Prostate gland (tissue), 2 donors: Measurements from ENCODE around the gene COG2. TPM values are rescaled to one million over a fixed set of nuclear protein-coding genes. Genes with fewer than 3 reads are reported as not detected.

Experiments
- DNase-seq: peaks from one replicate; pipeline ENCODE4 v3.0.0-alpha.2; 2019; ENCODE audit warnings: low spot score
- H3K27ac ChIP-seq, 2 donors: fragments of 200-600 bp; sonication (generic); 2 replicates each; pipeline ENCODE4 v1.5.1; 2017 to 2019
- H3K27me3 ChIP-seq: fragments of 200-600 bp; sonication (generic); replicated peaks from 2 replicates; pipeline ENCODE4 v1.5.1; 2019; ENCODE audit not compliant: insufficient read depth
- H3K36me3 ChIP-seq, 2 donors: fragments of 200-600 bp; sonication (generic); 1 replicate in 1 of 2; 2 replicates in 1 of 2; pipeline versions ENCODE4 v1.5.1 to v1.8.1; 2017 to 2019
- H3K4me1 ChIP-seq: fragments of 200-600 bp; sonication (generic); replicated peaks from 2 replicates; pipeline ENCODE4 v1.5.1; 2019
- H3K4me3 ChIP-seq, 2 donors: fragments of 200-600 bp; sonication (generic); 2 replicates each; pipeline ENCODE4 v1.5.1; 2017 to 2019
- H3K9me3 ChIP-seq: fragments of 200-600 bp; sonication (generic); 2 replicates; pipeline ENCODE4 v1.5.1; 2017
- POLR2A ChIP-seq: fragments of 450-650 bp; IDR thresholded peaks from one replicate; pipeline ENCODE4 v1.6.1; 2016; ENCODE audit warnings: antibody characterized with exemption, mild to moderate bottlenecking
- POLR2AphosphoS5 ChIP-seq: sonication (generic); formaldehyde crosslinking; IDR thresholded peaks from one replicate; pipeline ENCODE4 v1.6.1; 2017; ENCODE audit warnings: antibody characterized with exemption
- WGBS: methylation state at CpG from one replicate; pipeline ENCODE4 v1.1.5; 2018; 5-methylcytosine and 5-hydroxymethylcytosine counted together
- intact Hi-C: fragments of 100-400 bp; cut with DNase I; formaldehyde crosslinking; loops from one replicate; pipeline ENCODE4 v1.14.2; 2022
- total RNA-seq, 2 donors: library from RNA; depleted of rRNA; stranded (reverse); fragments of >200 nt; gene quantifications; one replicate each; pipeline ENCODE4 v1.1.0, GENCODE V29; 2016
- TF ChIP-seq, protein P1 (sequence below), 4 experiments: fragments of 200-600 bp in 2 of 4; fragments of 450-650 bp in 2 of 4; sonication (generic) in 2 of 4; IDR thresholded peaks; 1 replicate in 3 of 4; 2 replicates in 1 of 4; pipeline ENCODE4 v1.5.1; 2016 to 2019; ENCODE audit warnings: antibody characterized with exemption in 4 of 4, mild to moderate bottlenecking in 2 of 4, moderate library complexity in 2 of 4

The COG2 gene
- total RNA-seq, 2 donors from 2014 or later: 26.1 to 32.8 TPM

DNA sequence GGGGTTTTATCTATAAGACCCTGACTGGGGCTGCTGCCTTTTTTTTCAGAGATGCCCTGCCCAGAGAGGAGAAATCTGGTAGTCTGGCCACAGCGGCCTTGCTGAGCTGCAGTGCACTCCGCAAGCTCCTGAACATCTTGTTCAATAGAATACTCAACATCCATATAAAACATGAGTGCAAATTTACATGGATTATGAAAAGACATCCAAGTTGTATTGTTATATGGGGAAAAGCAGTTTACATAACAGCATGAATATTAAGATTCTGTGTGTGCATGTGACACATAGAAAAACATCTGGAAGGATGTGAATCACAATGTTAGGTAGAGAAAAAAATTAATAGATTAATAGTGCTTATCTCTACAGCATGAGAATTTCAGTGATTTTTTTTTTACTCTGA, 16.4 kb downstream of the COG2 start:
- no peak for TF ChIP-seq POLR2AphosphoS5
- TF ChIP-seq, protein P1, sequence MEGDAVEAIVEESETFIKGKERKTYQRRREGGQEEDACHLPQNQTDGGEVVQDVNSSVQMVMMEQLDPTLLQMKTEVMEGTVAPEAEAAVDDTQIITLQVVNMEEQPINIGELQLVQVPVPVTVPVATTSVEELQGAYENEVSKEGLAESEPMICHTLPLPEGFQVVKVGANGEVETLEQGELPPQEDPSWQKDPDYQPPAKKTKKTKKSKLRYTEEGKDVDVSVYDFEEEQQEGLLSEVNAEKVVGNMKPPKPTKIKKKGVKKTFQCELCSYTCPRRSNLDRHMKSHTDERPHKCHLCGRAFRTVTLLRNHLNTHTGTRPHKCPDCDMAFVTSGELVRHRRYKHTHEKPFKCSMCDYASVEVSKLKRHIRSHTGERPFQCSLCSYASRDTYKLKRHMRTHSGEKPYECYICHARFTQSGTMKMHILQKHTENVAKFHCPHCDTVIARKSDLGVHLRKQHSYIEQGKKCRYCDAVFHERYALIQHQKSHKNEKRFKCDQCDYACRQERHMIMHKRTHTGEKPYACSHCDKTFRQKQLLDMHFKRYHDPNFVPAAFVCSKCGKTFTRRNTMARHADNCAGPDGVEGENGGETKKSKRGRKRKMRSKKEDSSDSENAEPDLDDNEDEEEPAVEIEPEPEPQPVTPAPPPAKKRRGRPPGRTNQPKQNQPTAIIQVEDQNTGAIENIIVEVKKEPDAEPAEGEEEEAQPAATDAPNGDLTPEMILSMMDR (IDR thresholded peaks at IDR 0.05): no peak
- TF ChIP-seq POLR2A: no peak
- Histone ChIP-seq H3K4me1 (no peaks in the 10 kb centered on the region), H3K9me3 (no peaks in the 10 kb centered on the region), H3K27ac (no peak overlapping the region), H3K4me3 (no peak overlapping the region), H3K36me3 (no peaks in the 10 kb centered on the region), H3K27me3 (no peaks in the 10 kb centered on the region)
- no peak for DNase-seq
- 96% methylated on average over 2 of the region's 2 CpGs for WGBS
- intact Hi-C loops: no loop called here

DNA sequence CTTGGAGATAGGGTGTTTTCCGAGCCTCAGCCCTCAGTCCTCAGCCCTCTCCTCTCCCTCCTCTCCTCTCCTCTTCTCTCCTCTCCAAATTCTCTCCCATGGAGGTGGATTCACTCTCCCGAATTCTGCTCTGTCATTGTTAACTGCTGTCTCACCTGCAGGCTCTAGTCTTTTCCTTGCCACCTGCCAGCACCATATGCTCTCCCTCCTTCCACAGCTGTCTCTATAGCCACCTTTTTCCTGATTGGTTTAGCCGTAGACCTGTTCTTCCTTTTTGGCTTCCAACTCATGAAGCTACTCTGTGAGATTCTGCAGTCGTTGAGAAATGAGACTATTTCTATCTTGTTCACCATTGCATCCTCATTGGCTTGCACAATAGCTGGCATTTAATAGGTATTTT, 19.7 kb downstream of the COG2 start:
- Histone ChIP-seq H3K36me3 (peaks cover 0 to 3% of the 10 kb centered on the region in 2 donors), H3K27me3 (no peaks in the 10 kb centered on the region), H3K4me3 (no peak overlapping the region)

DNA sequence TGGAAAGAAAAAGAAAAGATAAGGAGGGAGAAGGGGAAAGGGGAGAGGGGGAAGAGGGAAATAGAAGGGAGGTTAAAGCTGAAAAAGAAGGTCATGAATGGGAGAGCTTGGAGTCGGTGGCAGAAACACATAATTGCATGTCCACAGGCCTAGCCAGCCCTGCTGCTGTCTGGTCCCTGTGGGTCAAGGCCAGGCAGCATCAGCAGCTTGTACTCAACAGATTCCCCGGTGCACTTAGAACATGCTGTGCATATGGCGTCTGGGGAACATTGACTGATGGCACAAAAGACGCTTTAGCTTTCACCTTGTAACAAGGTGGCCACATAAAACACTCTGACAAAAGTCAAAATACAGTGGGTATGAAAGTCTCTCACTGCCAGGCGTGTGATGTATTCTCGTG, 25.9 kb downstream of the COG2 start:
- Histone ChIP-seq H3K27me3 (no peaks in the 10 kb centered on the region), H3K36me3 (peaks cover 0 to 7% of the 10 kb centered on the region in 2 donors), H3K4me1 (no peaks in the 10 kb centered on the region), H3K9me3 (no peaks in the 10 kb centered on the region), H3K27ac (no peak overlapping the region), H3K4me3 (no peak overlapping the region)
- TF ChIP-seq POLR2AphosphoS5: no peak
- TF ChIP-seq POLR2A: no peak
- intact Hi-C loops: no loop called here
- 85% methylated on average over 6 of the region's 6 CpGs for WGBS
- DNase-seq: no peak

More for the DNA sequence above, 19.7 kb downstream of the COG2 start:
- DNase-seq: no peak
- Histone ChIP-seq H3K9me3 (no peaks in the 10 kb centered on the region), H3K4me1 (no peaks in the 10 kb centered on the region), H3K27ac (no peak overlapping the region)
- TF ChIP-seq, protein P1 (IDR thresholded peaks at IDR 0.05): no peak
- TF ChIP-seq POLR2A (no peak), POLR2AphosphoS5 (no peak)
- intact Hi-C loops: no loop called here
- 83% methylated on average over 4 of the region's 4 CpGs for WGBS

DNA sequence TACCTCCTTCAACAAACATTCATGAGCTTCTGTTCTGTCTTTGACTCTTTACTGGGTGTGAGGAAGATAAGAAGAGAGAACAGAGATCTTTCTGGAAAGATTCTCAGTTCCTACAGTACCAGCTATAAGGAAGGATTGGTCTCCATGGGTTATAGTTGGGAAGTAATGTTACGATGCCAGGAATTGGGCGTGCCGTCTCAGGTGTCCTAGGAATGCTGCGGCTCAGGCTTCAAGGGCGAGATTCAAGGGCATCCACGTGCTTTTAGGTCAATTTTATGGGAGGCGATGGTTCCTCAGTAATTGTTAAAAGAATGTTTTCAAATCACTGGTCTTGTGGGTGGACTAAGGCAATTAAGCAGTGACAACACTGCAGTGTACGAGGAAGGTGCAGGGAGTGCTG, 27.3 kb downstream of the COG2 start:
- no peak overlapping the region for H3K27ac ChIP-seq
- intact Hi-C loops: no loop called here
- peaks cover 0 to 7% of the 10 kb centered on the region in 2 donors for H3K36me3 ChIP-seq
- 74% methylated on average over 8 of the region's 8 CpGs for WGBS
- no peaks in the 10 kb centered on the region for H3K4me1 ChIP-seq
- no peak overlapping the region for H3K4me3 ChIP-seq
- DNase-seq: no peak
- no peaks in the 10 kb centered on the region for H3K9me3 ChIP-seq
- no peaks in the 10 kb centered on the region for H3K27me3 ChIP-seq
- no peak for TF ChIP-seq POLR2AphosphoS5
- TF ChIP-seq, protein P1 (IDR thresholded peaks at IDR 0.05): no peak

DNA sequence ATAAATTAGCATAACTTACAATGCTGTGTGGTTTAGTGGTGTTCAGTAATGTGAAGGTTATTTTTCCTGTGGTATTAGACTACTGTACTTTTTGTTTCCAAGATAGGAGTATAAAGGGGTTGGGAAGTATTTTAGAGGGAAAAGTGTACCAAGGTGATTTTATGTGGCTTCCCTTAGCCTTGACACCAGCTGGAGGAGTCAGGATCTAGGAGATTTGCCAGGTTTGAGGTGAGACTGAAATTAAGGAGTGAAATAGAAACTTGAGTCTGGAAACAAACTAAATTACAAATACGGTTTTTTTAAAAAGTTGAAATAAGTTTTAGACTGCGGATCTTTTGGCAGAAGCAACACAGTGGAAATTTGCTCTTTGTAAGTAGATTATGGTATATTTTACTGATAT, 32.3 kb downstream of the COG2 start:
- no peaks in the 10 kb centered on the region for H3K9me3 ChIP-seq
- H3K4me1 ChIP-seq: no peaks in the 10 kb centered on the region
- no peaks in the 10 kb centered on the region for H3K27me3 ChIP-seq
- H3K27ac ChIP-seq: no peak overlapping the region
- no peak for DNase-seq
- TF ChIP-seq POLR2A (no peak), POLR2AphosphoS5 (no peak)
- 95% methylated on average over 2 of the region's 2 CpGs for WGBS
- H3K4me3 ChIP-seq: no peak overlapping the region
- H3K36me3 ChIP-seq: peaks cover 2 to 4% of the 10 kb centered on the region in 2 donors
- intact Hi-C loops: no loop called here

DNA sequence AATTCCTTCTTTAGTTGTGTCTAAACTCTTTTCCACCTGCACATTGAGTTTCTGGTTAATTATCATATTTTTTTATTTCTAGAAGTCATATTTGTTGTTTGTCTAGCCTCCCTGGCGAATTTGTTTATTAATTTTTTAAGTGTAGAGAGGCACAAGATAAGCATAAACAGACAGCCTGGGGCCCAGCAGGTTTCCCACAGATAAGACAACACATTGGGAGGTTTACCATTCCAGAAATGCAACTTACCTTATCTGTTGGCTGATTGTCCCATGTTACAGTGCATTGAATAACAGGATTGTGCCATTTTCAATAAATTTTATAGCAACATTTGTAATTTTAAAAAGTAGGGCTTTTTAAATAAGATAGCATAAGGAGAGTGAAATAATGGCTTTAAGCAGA, 34.9 kb downstream of the COG2 start:
- 100% methylated on average over 1 of the region's 1 CpG for WGBS
- TF ChIP-seq POLR2A (no peak), POLR2AphosphoS5 (no peak)
- TF ChIP-seq, protein P1 (IDR thresholded peaks at IDR 0.05): no peak
- no peak for DNase-seq
- H3K36me3 ChIP-seq: peaks cover 2 to 3% of the 10 kb centered on the region in 2 donors
- no peaks in the 10 kb centered on the region for H3K27me3 ChIP-seq
- H3K27ac ChIP-seq: no peak overlapping the region
- intact Hi-C loops: no loop called here
- no peaks in the 10 kb centered on the region for H3K9me3 ChIP-seq
- no peaks in the 10 kb centered on the region for H3K4me1 ChIP-seq
- H3K4me3 ChIP-seq: no peak overlapping the region
